AG04450 (cell line): Measurements from ENCODE around the gene IGFLR1. TPM values are rescaled to one million over a fixed set of nuclear protein-coding genes. Genes with fewer than 3 reads are reported as not detected.

Experiments
- CTCF ChIA-PET: fragments of 300-600, 350-600 bp; formaldehyde crosslinking; extraction: SDS; loops from one replicate; lab custom pipeline; 2022; ENCODE audit warnings: antibody characterized with exemption, inconsistent platforms; lab: Charles Lee
- POLR2A ChIA-PET: fragments of 350-600 bp; formaldehyde crosslinking; extraction: SDS; loops from one replicate; lab custom pipeline; 2021; ENCODE audit warnings: antibody characterized with exemption, inconsistent platforms; lab: Yijun Ruan, JAX
- DNase-seq: peaks from one replicate; pipeline ENCODE4 v3.0.0-alpha.2; 2011; ENCODE audit warnings: low read depth, low spot score
- H3K27ac ChIP-seq: one replicate; pipeline ENCODE4 v1.5.1; 2012; ENCODE audit warnings: low read depth, low read length, control low read depth
- H3K27me3 ChIP-seq: one replicate; pipeline ENCODE4 v1.6.0; 2012; ENCODE audit warnings: low read length; ENCODE audit not compliant: control insufficient read depth, insufficient read depth
- H3K4me3 ChIP-seq: 2 replicates; pipeline ENCODE4 v1.5.1; 2011; ENCODE audit warnings: mild to moderate bottlenecking, low read depth, low read length, control low read depth
- H3K9me3 ChIP-seq: 2 replicates; pipeline ENCODE4 v1.5.1; 2012; ENCODE audit warnings: low read length; ENCODE audit not compliant: control insufficient read depth, insufficient read depth
- polyA minus RNA-seq: library from RNA; depleted of rRNA, polyadenylated mRNA; stranded (reverse); fragments of >200 nt; gene quantifications from 2 replicates; pipeline ENCODE4 v1.2.3, GENCODE V29; 2011; rRNA and poly(A)+ RNA removed
- polyA plus RNA-seq: library from polyadenylated mRNA; depleted of rRNA; stranded (reverse); fragments of >200 nt; gene quantifications from 2 replicates; pipeline ENCODE4 v1.2.3, GENCODE V29; 2011; rRNA removed
- TF ChIP-seq, protein P1 (sequence below): IDR thresholded peaks from 2 replicates; pipeline ENCODE4 v1.5.1; 2011; ENCODE audit warnings: low read depth, low read length, control low read depth, inconsistent platforms

IGFLR1 gene, protein sequence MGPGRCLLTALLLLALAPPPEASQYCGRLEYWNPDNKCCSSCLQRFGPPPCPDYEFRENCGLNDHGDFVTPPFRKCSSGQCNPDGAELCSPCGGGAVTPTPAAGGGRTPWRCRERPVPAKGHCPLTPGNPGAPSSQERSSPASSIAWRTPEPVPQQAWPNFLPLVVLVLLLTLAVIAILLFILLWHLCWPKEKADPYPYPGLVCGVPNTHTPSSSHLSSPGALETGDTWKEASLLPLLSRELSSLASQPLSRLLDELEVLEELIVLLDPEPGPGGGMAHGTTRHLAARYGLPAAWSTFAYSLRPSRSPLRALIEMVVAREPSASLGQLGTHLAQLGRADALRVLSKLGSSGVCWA
- polyA plus RNA-seq = 1.3 and 2.0 TPM in 2 replicates
- polyA minus RNA-seq = 2.0 TPM in 1 of 2 replicates, not detected in the other

DNA sequence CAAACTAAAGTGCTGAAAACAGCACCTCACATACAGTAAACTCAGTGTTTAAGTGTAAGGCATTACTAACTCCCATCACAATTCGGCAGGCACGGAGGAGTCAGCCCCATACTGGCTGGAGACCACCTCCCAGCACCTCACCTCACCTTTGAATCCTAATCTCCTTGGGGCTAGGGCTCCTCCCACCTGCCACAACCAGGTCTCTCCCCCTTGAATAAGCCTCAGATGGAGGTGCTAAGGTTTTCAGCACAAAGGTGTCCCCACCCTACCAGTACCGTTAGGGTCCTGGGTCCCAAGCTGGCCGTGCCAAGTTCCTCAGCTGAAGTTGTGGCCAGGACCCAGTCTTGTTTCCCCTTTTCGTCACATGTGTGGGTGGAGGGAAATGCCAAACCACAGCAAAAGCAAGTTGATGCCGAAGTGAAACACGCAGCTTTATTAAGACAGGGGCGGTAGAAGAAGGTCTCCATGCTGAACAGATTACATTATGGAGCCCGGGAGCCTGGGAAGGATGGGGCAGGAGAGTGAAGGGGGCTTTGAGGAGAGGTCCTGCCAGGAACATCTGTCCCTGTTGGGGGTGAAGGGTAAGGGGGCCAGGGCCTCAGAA, at the start of gene IGFLR1:
IGFLR1 (minus strand) TSS at position 332 of the 604 bp plus-strand sequence. CDS start 1,272 bp downstream, outside the sequence.
- DNase-seq = no peak

DNA sequence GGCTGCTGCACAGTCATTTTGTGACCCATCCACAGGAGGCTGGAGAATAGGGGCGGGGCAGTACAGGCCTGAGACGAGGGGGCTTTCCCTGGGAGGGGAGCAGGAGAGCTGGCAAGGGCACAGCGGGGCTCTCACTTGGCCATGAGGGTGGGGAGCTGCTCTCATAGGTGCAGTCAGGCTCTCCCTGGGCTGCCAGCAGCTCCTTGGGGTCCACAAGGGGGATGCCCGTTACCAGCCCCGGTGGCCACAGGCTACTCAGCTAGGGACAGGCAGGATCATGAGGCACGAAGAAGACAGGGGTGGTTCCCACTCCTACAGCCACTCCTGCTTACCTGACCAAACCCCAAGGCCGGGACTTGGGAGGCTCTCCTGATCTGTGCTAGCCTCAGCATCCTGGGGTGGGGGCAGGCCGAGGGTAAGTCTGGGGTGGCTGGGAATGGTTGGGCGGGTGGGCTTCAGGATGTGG, 49.6 kb upstream of the IGFLR1 start:
- H3K9me3 ChIP-seq = no peaks in the 10 kb centered on the region
- peaks cover 9% of the 10 kb centered on the region for H3K27me3 ChIP-seq
- CTCF ChIA-PET = no interaction called here
- H3K4me3 ChIP-seq = no peak overlapping the region
- POLR2A ChIA-PET = no interaction called here
- no peak for DNase-seq
- H3K27ac ChIP-seq = no peak overlapping the region
- TF ChIP-seq, protein P1, sequence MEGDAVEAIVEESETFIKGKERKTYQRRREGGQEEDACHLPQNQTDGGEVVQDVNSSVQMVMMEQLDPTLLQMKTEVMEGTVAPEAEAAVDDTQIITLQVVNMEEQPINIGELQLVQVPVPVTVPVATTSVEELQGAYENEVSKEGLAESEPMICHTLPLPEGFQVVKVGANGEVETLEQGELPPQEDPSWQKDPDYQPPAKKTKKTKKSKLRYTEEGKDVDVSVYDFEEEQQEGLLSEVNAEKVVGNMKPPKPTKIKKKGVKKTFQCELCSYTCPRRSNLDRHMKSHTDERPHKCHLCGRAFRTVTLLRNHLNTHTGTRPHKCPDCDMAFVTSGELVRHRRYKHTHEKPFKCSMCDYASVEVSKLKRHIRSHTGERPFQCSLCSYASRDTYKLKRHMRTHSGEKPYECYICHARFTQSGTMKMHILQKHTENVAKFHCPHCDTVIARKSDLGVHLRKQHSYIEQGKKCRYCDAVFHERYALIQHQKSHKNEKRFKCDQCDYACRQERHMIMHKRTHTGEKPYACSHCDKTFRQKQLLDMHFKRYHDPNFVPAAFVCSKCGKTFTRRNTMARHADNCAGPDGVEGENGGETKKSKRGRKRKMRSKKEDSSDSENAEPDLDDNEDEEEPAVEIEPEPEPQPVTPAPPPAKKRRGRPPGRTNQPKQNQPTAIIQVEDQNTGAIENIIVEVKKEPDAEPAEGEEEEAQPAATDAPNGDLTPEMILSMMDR = no peak

More for the DNA sequence above, at the start of gene IGFLR1:
- TF ChIP-seq, protein P1 = no peak
- no peaks in the 10 kb centered on the region; the same call in 1 of the 2 replicates for H3K9me3 ChIP-seq
- CTCF ChIA-PET = no interaction called here
- H3K27me3 ChIP-seq = no peaks in the 10 kb centered on the region
- no peak within 1 kb of the TSS for H3K4me3 ChIP-seq
- H3K27ac ChIP-seq = no peak within 1 kb of the TSS
- POLR2A ChIA-PET = no interaction called here

DNA sequence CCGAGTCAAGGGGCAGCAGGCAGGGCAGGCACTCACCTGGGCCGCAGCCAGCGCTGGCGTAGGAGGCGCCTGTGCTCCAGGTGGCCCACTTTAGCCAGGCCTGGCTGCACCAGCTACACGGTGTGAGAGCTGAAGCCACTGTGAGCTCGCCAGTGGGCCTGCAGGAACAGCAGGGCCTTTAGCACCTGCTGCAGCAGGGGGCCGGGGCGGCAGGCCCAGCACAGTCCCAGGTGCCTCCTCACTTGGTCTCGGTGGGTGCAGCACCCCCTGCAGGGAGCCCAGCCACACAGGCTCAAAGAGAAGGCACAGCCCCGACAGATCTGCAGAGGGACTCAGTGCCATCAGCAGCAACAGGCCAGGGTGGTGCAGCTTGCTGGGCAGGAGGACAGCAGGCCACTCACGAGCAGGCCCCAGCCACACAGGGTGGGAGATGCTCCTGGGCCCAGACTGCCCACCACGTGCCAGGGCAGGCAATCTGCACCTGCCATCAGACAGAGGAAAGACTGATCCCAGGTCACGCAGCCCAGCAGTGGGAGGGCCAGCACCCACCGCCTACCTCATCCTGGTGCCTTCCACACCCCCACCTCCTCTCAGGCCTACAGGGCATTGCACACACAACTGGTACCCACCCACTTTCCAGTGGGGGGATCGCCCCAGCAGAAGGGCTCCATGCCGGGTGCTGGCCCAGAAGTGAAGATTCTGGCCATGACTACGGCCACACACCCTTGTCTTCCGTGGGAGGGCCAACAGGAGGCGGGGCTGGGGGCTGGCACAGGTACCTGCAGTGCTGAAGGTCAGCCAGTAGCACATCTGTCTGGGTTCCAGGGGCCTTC, 48.9 kb upstream of the IGFLR1 start:
- Histone ChIP-seq H3K9me3 (no peaks in the 10 kb centered on the region), H3K4me3 (no peak overlapping the region), H3K27me3 (peaks cover 4% of the 10 kb centered on the region), H3K27ac (no peak overlapping the region)
- CTCF ChIA-PET = no interaction called here
- no peak for DNase-seq
- POLR2A ChIA-PET = no interaction called here
- TF ChIP-seq, protein P1 = no peak

DNA sequence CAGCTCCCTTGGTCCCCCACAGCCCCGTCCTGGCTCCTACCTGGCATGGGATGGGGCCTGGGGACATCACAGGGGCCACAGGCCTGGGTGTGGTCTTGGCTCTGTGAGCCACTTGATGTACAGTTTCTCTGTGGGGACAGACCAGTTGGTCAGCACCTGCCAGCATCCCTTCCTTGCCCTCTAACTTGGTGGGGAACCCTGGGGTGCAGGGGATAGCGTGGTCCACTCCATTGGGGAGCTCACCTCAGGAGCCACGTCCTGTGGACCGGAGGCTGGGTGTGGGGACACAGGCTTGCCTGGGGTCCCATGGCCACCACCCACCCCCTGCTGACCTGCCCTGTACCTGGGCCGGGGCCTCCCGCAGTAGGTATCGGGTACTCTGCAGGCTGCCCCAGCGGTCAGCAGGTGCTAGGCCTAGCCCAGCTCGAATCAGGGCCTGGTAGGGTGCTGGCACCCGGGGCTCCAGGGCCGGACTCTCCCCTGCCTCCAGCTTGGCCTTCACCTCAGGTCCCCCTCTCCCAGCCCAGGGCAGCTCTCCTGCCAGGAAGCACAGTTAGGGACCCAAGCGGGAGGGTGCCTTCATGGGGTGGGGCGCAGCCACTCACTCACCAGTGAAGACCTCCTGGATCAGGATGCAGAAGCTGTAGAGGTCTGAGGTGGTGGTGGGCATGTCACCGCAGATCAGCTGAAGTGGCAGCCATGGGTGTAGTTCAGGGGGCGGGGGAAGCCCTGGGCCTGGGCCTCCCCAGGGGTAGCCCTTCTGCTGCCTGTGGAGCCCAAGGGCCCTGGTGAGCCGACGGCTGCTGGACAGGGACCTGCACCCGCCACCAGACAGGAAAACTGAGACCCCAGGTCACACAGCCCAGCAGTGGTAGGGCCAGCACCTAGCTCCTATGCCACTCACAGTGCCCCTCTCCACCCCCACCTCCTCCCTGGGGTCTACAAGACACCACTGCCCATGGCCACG, 48.0 kb upstream of the IGFLR1 start:
- TF ChIP-seq, protein P1 = no peak
- H3K9me3 ChIP-seq = no peaks in the 10 kb centered on the region
- H3K4me3 ChIP-seq = no peak overlapping the region
- CTCF ChIA-PET = no interaction called here
- H3K27me3 ChIP-seq = no peaks in the 10 kb centered on the region
- DNase-seq = no peak
- H3K27ac ChIP-seq = no peak overlapping the region
- POLR2A ChIA-PET = no interaction called here
